Measurements from ENCODE around the gene TCN2.

Gene TCN2

GRCh38 chr22:30600921-30601320 is 6.1 kb upstream of the TCN2 start:
- ChIA-PET POLR2A (no interaction called here), CTCF (interaction anchor here (0.7 to 1.7 kb wide), 4 partner anchors 8 to 40 kb away, joined by 3 to 6 read pairs (median 6); partner anchors contain the start of gene PES1)
- DNase-seq (ENCODE audit: extremely low spot score): no peak
- TF ChIP-seq CTCF (IDR thresholded peaks at IDR 0.05; ENCODE audit: control extremely low read depth, extremely low read depth, low read depth, missing control alignments): no peak

- no peak for TF ChIP-seq CTCF (IDR thresholded peaks at IDR 0.05; ENCODE audit: control extremely low read depth, extremely low read depth, low read depth, missing control alignments)
- ChIA-PET CTCF (interaction anchor here (0.7 to 1.8 kb wide), 7 partner anchors 8 to 157 kb away, joined by 3 to 6 read pairs (median 4); partner anchors contain the start of gene PES1), POLR2A (no interaction called here)
- DNase-seq (ENCODE audit: extremely low spot score): no peak
These were observed 5.5 kb upstream of the TCN2 start for GRCh38 chr22:30601464-30601863.

GRCh38 chr22:30602049-30602448 is 4.9 kb upstream of the TCN2 start:
- TF ChIP-seq CTCF (IDR thresholded peaks at IDR 0.05; ENCODE audit: control extremely low read depth, extremely low read depth, low read depth, missing control alignments): peak; percentile 36
- POLR2A ChIA-PET: no interaction called here
- no peak for DNase-seq (ENCODE audit: extremely low spot score)
- CTCF ChIA-PET: interaction anchor here (0.7 to 1.8 kb wide), 6 partner anchors 9 to 158 kb away, joined by 3 to 6 read pairs (median 4); partner anchors contain the start of gene PES1

GRCh38 chr22:30603801-30604200 is 3.2 kb upstream of the TCN2 start:
- no peak for DNase-seq (ENCODE audit: extremely low spot score)
- ChIA-PET CTCF (interaction anchor here (0.8 to 1.6 kb wide), 7 partner anchors 9 to 160 kb away, joined by 3 to 15 read pairs (median 3); partner anchors contain the start of genes PES1 and SLC35E4), POLR2A (no interaction called here)
- TF ChIP-seq CTCF (IDR thresholded peaks at IDR 0.05; ENCODE audit: control extremely low read depth, extremely low read depth, low read depth, missing control alignments): no peak

GRCh38 chr22:30604723-30605122 is 2.3 kb upstream of the TCN2 start:
- no peak for TF ChIP-seq CTCF (IDR thresholded peaks at IDR 0.05; ENCODE audit: control extremely low read depth, extremely low read depth, low read depth, missing control alignments)
- ChIA-PET CTCF (interaction anchor here (0.8 to 1.6 kb wide), 10 partner anchors 10 to 159 kb away, joined by 3 to 15 read pairs (median 3); partner anchors contain the start of genes PES1 and SLC35E4), POLR2A (no interaction called here)
- no peak for DNase-seq (ENCODE audit: extremely low spot score)

GRCh38 chr22:30605449-30606110 is 1.4 kb upstream of the TCN2 start:
- DNase-seq (ENCODE audit: extremely low spot score): peak; percentile 70
- TF ChIP-seq CTCF (IDR thresholded peaks at IDR 0.05; ENCODE audit: control extremely low read depth, extremely low read depth, low read depth, missing control alignments): peak; percentile 60
- CTCF ChIA-PET: interaction anchor here (0.6 to 5.1 kb wide), 15 partner anchors 8 to 502 kb away, joined by 3 to 58 read pairs (median 4); partner anchors contain the start of genes PES1, SELENOM and SLC35E4
- POLR2A ChIA-PET: no interaction called here

Measured in GM10248 (cell line).